Trophoblast cell (in vitro differentiated cells and primary cell): Measurements from ENCODE around the gene PKIG.

ENCODE experiments used
- DNase-seq, 2 donors: peaks; one replicate each; pipeline ENCODE4 v3.0.0-alpha.2; 2016
- H2AFZ ChIP-seq: 2 replicates; pipeline ENCODE4 v1.6.1; 2013; ENCODE audit warnings: low read length, moderate library complexity, mild to moderate bottlenecking; ENCODE audit not compliant: insufficient read depth, poor library complexity
- H2AK5ac ChIP-seq: 2 replicates; pipeline ENCODE4 v1.6.1; 2013; ENCODE audit warnings: mild to moderate bottlenecking, low read length
- H2BK120ac ChIP-seq: 2 replicates; pipeline ENCODE4 v1.6.1; 2013; ENCODE audit warnings: low read length, mild to moderate bottlenecking, moderate library complexity; ENCODE audit not compliant: insufficient read depth, poor library complexity
- H2BK12ac ChIP-seq: 2 replicates; pipeline ENCODE4 v1.6.1; 2013; ENCODE audit warnings: mild to moderate bottlenecking, low read length, moderate library complexity
- H2BK5ac ChIP-seq: 2 replicates; pipeline ENCODE4 v1.6.1; 2013; ENCODE audit warnings: low read length, low read depth, moderate library complexity, mild to moderate bottlenecking; ENCODE audit not compliant: poor library complexity
- H3K14ac ChIP-seq: 2 replicates; pipeline ENCODE4 v1.6.1; 2013; ENCODE audit warnings: mild to moderate bottlenecking, low read length
- H3K18ac ChIP-seq: 2 replicates; pipeline ENCODE4 v1.6.1; 2013; ENCODE audit warnings: mild to moderate bottlenecking, low read length
- H3K23ac ChIP-seq: 2 replicates; pipeline ENCODE4 v1.6.1; 2013; ENCODE audit warnings: low read length
- H3K27ac ChIP-seq: 2 replicates; pipeline ENCODE4 v1.5.1; 2013; ENCODE audit warnings: low read depth, mild to moderate bottlenecking, inconsistent platforms, low read length, moderate library complexity
- H3K27me3 ChIP-seq: 2 replicates; pipeline ENCODE4 v1.6.1; 2013; ENCODE audit warnings: inconsistent platforms, mild to moderate bottlenecking, low read length, moderate library complexity; ENCODE audit not compliant: insufficient read depth
- H3K36me3 ChIP-seq, 2 experiments: 1 replicate in 1 of 2; 2 replicates in 1 of 2; pipeline ENCODE4 v1.6.1; 2013; ENCODE audit warnings: low read length in 2 of 2, mild to moderate bottlenecking in 2 of 2, moderate library complexity in 1 of 2; ENCODE audit not compliant: insufficient read depth in 2 of 2, control insufficient read depth in 1 of 2
- H3K4ac ChIP-seq: 2 replicates; pipeline ENCODE4 v1.6.1; 2013; ENCODE audit warnings: low read depth, mild to moderate bottlenecking, low read length, moderate library complexity
- H3K4me1 ChIP-seq, 2 experiments: 1 replicate in 1 of 2; 2 replicates in 1 of 2; pipeline ENCODE4 v1.6.1; 2013; ENCODE audit warnings: low read length in 2 of 2, mild to moderate bottlenecking in 2 of 2, moderate library complexity in 1 of 2; ENCODE audit not compliant: insufficient read depth in 2 of 2, control insufficient read depth in 1 of 2
- H3K4me2 ChIP-seq: 2 replicates; pipeline ENCODE4 v1.6.1; 2013; ENCODE audit warnings: inconsistent platforms, mild to moderate bottlenecking, low read length, moderate library complexity
- H3K4me3 ChIP-seq: 2 replicates; pipeline ENCODE4 v1.5.1; 2013; ENCODE audit warnings: mild to moderate bottlenecking, low read depth, low read length, inconsistent platforms
- H3K79me1 ChIP-seq: one replicate; pipeline ENCODE4 v1.6.1; 2013; ENCODE audit warnings: low read length
- H3K79me2 ChIP-seq: 2 replicates; pipeline ENCODE4 v1.6.1; 2013; ENCODE audit warnings: low read length, mild to moderate bottlenecking; ENCODE audit not compliant: control insufficient read depth, insufficient read depth, poor library complexity
- H3K9ac ChIP-seq: 2 replicates; pipeline ENCODE4 v1.6.1; 2013; ENCODE audit warnings: mild to moderate bottlenecking, low read length
- H3K9me3 ChIP-seq: 2 replicates; pipeline ENCODE4 v1.6.1; 2013; ENCODE audit warnings: low read depth, mild to moderate bottlenecking, control low read depth, inconsistent platforms, low read length; ENCODE audit not compliant: insufficient read depth
- H4K12ac ChIP-seq: 2 replicates; pipeline ENCODE4 v1.6.1; 2013; ENCODE audit warnings: low read depth, mild to moderate bottlenecking, low read length, moderate library complexity
- H4K8ac ChIP-seq: 2 replicates; pipeline ENCODE4 v1.6.1; 2013; ENCODE audit warnings: low read depth, mild to moderate bottlenecking, low read length, moderate library complexity
- H4K91ac ChIP-seq: one replicate; pipeline ENCODE4 v1.6.1; 2013; ENCODE audit warnings: low read depth, mild to moderate bottlenecking, low read length, moderate library complexity
- WGBS: extraction: QIAGEN DNeasy Blood & Tissue Kit; methylation state at CpG from one replicate; pipeline ENCODE4 v1.1.7; 2013; ENCODE audit warnings: missing lambda C conversion rate; ENCODE audit not compliant: insufficient read length, insufficient coverage; ENCODE audit errors: extremely low coverage; 5-methylcytosine and 5-hydroxymethylcytosine counted together

PKIG gene

GRCh38 chr20:44629542-44629941 is 47.2 kb downstream of the PKIG start:
- no CpG with 5 or more reads among the region's 10 CpGs for WGBS
- Histone ChIP-seq H3K4me3 (no peak overlapping the region), H2BK120ac (no peak overlapping the region), H4K91ac (no peak overlapping the region), H3K4ac (no peak overlapping the region), H3K79me2 (no peaks in the 10 kb centered on the region), H3K23ac (no peak overlapping the region), H3K27me3 (no peaks in the 10 kb centered on the region), H3K9ac (no peak overlapping the region), H3K27ac (no peak overlapping the region), H3K79me1 (no peaks in the 10 kb centered on the region), H4K12ac (no peak overlapping the region), H2BK12ac (no peak overlapping the region), H2BK5ac (no peak overlapping the region), H3K14ac (no peak overlapping the region), H3K18ac (no peak overlapping the region), H3K9me3 (peaks cover 3% of the 10 kb centered on the region), H2AFZ (no peak overlapping the region), H3K4me1 (no peaks in the 10 kb centered on the region), H2AK5ac (no peak overlapping the region), H4K8ac (no peak overlapping the region), H3K36me3 (peaks cover 5 to 10% of the 10 kb centered on the region in 2 experiments), H3K4me2 (no peak overlapping the region)
- DNase-seq: no peak

GRCh38 chr20:44630297-44630696 is 47.9 kb downstream of the PKIG start:
- H3K9ac ChIP-seq: no peak overlapping the region
- no peak for DNase-seq
- no peaks in the 10 kb centered on the region for H3K79me2 ChIP-seq
- no peak overlapping the region for H3K27ac ChIP-seq
- no peak overlapping the region for H3K4ac ChIP-seq
- peaks cover 12 to 17% of the 10 kb centered on the region in 2 experiments for H3K36me3 ChIP-seq
- WGBS: no CpG with 5 or more reads among the region's 5 CpGs
- H4K12ac ChIP-seq: no peak overlapping the region
- no peak overlapping the region for H4K91ac ChIP-seq
- H2BK120ac ChIP-seq: no peak overlapping the region
- no peaks in the 10 kb centered on the region for H3K27me3 ChIP-seq
- H3K9me3 ChIP-seq: peaks cover 3% of the 10 kb centered on the region
- no peak overlapping the region for H2AFZ ChIP-seq
- H3K18ac ChIP-seq: no peak overlapping the region
- H2BK12ac ChIP-seq: no peak overlapping the region
- H2BK5ac ChIP-seq: no peak overlapping the region
- no peak overlapping the region for H3K23ac ChIP-seq
- no peaks in the 10 kb centered on the region for H3K4me1 ChIP-seq
- H3K79me1 ChIP-seq: no peaks in the 10 kb centered on the region
- H3K14ac ChIP-seq: no peak overlapping the region
- H3K4me2 ChIP-seq: no peak overlapping the region
- H3K4me3 ChIP-seq: no peak overlapping the region
- no peak overlapping the region for H4K8ac ChIP-seq
- H2AK5ac ChIP-seq: no peak overlapping the region

- Histone ChIP-seq H3K18ac (no peak overlapping the region), H3K27ac (no peak overlapping the region), H3K4me3 (no peak overlapping the region), H2BK5ac (no peak overlapping the region), H2AFZ (no peak overlapping the region), H3K9me3 (peaks cover 3% of the 10 kb centered on the region), H3K14ac (no peak overlapping the region), H3K36me3 (peaks cover 17 to 19% of the 10 kb centered on the region in 2 experiments), H2BK12ac (no peak overlapping the region), H3K27me3 (no peaks in the 10 kb centered on the region), H3K4me2 (no peak overlapping the region), H2AK5ac (no peak overlapping the region), H3K4ac (no peak overlapping the region), H2BK120ac (no peak overlapping the region), H3K9ac (no peak overlapping the region), H3K4me1 (no peaks in the 10 kb centered on the region), H4K12ac (no peak overlapping the region), H3K79me2 (no peaks in the 10 kb centered on the region), H3K79me1 (no peaks in the 10 kb centered on the region), H4K91ac (no peak overlapping the region), H3K23ac (no peak overlapping the region), H4K8ac (no peak overlapping the region)
- DNase-seq: no peak
- WGBS: no CpG with 5 or more reads among the region's 8 CpGs
These were observed 49.8 kb downstream of the PKIG start for GRCh38 chr20:44632103-44632752.

DNA sequence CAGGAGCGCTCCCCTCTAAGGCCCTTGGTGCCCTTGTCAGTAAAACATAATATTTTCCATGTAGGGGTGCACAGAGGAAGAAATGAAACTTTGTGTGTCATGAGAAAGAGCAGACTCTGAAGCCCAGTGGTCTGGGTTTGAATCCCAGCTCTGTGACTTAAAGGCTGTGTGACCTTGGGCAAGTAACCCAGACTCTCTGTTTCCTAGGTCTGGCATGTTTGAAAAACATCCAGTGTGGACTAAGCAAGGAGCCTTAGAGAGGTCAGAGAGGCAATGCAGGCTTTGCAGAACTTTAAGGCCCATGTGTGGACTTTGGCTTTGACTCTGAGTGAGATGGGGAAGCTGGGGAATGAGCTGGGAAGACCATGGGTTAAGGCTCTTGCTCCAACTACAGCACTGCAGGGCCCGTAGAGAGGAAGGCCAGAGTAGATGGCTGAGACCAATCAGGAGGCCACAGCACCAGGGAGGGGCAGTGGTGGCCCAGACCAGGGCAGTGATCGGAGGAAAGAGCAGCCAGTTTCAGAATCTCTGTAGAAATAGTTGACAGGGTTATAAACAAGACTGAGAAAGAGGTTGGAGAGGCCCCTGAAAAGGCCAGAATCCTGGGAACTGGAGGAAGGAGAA is 50.9 kb downstream of the PKIG start:
- H3K23ac ChIP-seq: no peak overlapping the region
- H2BK120ac ChIP-seq: no peak overlapping the region
- H3K27ac ChIP-seq: no peak overlapping the region
- no peak overlapping the region for H3K9ac ChIP-seq
- H2AK5ac ChIP-seq: no peak overlapping the region
- peaks cover 16 to 17% of the 10 kb centered on the region in 2 experiments for H3K36me3 ChIP-seq
- peaks cover 3% of the 10 kb centered on the region for H3K9me3 ChIP-seq
- H3K18ac ChIP-seq: no peak overlapping the region
- H3K4me2 ChIP-seq: no peak overlapping the region
- H3K4me1 ChIP-seq: no peaks in the 10 kb centered on the region
- no peak overlapping the region for H3K4me3 ChIP-seq
- DNase-seq: no peak
- H4K8ac ChIP-seq: no peak overlapping the region
- no peaks in the 10 kb centered on the region for H3K79me1 ChIP-seq
- no peak overlapping the region for H4K91ac ChIP-seq
- no peaks in the 10 kb centered on the region for H3K79me2 ChIP-seq
- WGBS: no CpG with 5 or more reads among the region's 3 CpGs
- H3K14ac ChIP-seq: no peak overlapping the region
- no peak overlapping the region for H2BK5ac ChIP-seq
- no peaks in the 10 kb centered on the region for H3K27me3 ChIP-seq
- H2AFZ ChIP-seq: no peak overlapping the region
- no peak overlapping the region for H3K4ac ChIP-seq
- H4K12ac ChIP-seq: no peak overlapping the region
- H2BK12ac ChIP-seq: no peak overlapping the region
